Measurements from ENCODE around the gene PRSS21.

PRSS21 gene

DNA sequence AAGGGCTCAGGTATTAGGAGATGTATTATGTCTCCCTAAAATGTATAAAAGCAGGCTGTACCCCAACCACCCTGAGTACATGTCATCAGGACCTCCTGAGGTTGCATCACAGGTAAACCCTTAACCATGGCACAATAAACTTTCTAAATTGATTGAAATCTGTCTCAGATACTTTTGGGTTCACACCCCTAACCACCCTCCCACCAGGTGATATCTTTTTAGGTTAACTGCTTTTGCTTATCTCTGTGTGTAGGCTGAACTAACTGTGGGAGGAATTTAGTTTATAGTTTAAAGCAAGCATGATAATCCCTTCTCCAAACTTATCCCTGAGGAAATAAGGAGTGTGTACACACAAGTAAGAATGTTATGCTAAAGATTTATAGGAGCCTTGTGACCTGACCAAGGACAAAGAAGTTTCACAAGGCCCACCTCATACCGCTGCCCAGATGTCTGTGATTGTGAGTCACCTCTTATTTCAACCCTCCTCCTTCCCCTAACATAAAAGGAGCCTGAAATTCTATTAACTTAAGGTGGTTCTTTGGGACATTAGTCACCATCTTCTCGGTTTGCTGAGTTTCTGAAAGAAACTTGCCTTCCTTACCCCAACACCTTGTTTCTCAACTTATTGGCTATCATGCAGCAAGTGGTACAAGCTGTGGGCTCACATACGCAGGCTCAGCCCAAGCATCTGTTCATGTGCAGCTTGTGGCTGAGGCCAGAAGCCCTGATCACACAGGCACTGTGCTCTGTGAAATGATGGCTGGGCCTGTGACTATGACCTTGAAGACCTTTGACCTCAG is 29.7 kb downstream of the PRSS21 start:
- DNase-seq: no peak

DNA sequence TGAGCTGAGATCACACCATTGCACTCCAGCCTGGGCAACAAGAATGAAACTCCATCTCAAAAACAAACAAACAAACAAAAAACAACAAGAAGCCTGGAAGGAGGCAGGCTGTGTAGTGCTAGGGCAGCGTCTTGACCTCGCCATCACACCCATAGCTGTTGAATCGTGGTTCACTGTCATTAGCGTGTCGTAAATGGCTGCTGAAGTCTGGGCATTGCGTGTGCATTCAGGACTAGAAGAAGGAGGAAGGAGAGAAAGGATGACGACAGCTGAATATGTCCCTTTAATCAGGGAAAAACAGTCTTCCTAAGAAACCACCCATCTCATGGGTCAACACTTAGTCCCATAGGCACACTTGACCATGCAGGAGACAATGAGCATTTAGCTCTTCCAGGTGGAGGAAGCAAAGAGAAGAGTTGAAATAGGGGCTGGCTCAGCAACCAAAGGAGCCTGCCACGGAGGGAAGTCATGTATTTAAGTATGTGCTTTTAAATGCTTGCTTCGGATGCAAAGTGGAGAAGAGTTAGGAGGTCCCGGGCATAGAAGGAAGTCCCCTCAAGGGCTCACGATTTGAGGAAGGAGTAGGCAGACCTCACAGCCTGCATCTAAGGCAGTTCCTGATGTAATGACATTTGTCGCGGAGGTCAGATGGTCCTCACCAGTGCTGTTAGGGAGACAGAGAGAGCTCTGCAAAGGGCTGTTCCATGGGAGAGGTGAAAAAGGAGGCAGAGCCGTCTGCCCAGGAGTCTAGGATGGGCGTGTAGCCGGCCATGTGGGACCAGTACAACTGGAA is 32.1 kb downstream of the PRSS21 start:
- no peak for DNase-seq

DNA sequence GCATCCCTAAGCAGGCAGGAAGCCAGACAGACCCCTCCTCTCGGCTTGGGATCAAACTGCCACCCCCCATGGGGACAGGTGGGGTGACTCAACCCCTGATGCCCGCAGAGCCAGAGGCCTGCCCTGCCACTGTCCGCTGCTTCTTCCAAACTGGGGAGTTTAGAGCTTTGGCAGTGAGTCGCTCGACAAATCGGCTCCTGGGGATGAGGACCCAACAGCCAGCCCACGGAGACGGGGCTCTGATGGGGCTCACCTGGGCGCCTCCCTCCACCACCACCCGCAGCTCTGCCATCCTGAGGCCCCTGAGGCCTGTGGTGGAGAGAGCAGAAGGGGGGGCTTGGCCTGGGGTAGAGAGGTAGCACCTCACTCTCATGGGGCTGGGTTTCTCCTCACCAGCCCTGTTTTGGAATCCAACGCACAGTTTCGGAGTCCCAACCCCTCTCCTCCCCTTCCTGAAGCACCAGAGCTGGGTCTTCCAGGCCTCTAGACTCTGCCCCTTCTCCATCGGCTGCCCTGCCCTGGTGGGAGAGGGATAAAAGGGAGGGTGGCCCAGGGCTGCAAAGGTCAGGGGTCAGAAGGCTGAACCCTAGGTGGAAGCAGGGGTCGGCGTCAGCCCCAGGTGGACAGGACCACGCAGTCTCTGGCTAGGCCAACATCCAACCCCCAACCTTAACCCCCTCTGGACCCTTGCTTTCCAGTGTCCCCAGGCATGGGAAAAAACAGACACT is 35.1 kb downstream of the PRSS21 start:
- no peak for DNase-seq

DNA sequence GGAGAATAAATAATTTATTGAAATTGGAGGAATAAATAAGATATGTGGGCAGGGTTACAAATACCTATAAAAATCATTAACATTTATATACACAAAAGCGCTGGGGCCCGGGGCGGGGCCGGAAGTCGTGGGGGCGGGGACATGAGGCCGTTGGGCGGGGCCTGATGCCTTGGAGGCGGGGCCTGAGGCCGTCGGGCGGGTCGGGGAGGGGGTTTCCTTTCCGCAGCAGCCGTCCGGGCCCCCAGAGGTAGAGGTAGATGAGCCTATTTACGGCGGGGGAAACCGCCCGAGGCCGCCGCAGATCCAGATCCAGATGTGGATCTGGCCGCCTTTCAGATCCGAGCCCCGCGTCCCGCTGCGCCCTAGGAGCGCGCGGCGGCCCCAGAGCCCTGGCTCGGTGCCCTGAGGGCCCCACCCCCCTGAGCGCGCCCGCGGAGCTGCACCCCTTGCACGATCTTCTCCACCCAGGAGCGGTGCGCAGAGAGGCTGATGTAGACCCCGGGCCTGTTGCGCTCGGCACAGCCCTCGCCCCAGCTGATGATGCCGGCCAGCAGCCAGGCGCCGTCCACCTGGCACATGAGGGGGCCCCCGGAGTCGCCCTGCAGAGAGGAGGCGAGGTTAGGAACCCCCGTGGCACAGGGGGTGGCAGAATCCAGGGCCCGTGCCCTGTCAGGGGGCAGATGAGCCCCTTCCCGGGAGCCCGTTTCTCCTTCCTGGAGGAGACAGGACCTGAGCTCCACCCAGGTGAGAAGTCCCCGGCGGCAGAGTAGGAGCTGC is 35.9 kb downstream of the PRSS21 start:
- DNase-seq: no peak

DNA sequence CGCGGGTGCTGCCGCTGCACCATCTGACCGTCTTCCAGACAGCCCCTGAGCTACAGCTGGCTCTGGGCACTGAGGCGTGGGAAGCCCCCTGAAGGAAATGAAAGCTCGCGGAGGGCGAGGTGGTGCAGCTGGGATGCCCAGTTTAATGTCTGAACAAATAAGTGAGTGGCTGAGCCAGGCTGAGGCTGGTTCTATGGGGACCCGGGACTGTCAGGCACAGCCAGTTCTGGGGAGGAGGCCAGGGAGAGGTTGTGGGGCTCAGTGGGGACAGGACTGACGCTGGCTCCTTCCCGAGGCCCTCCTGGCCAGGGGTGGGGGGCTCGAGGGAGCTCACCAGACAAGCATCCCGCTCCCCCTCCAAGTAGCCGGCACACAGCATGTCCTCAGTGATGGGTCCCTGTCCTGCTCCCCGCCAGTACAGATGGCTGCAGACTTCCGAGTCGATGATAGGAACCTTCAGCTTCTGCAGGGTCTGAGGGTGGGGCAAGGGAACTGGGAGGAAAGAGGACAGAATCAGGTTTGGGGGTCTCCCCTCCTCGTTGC is 36.6 kb downstream of the PRSS21 start:
- no peak for DNase-seq

DNA sequence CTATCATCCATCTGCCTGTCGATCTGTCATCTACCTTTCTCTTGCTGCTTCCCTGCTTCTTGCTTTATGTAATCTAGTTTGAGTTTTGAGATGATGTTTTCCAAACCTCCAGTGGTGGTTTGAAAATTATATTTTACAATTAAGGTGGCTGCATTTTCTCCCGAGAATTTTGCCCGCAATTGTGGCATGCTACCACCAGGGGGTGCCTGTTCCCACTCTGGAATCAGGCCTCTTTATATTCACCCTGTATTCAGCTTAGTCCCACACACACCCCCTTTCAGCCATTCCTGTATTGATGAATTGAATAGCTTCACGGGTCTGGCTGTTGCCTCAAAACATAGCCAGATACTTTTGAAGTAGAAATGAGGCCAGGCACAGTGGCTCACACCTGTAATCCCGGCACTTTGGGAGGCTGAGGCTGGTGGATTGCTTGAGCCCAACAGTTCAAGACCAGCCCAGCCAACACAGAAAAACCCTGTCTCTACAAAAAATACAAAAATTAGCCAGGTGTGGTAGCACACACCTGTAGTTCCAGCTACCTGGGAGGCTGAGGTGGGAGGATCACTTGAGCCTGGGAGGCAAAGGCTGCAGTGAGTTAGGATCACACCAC is 37.8 kb downstream of the PRSS21 start:
- no peak for DNase-seq

DNA sequence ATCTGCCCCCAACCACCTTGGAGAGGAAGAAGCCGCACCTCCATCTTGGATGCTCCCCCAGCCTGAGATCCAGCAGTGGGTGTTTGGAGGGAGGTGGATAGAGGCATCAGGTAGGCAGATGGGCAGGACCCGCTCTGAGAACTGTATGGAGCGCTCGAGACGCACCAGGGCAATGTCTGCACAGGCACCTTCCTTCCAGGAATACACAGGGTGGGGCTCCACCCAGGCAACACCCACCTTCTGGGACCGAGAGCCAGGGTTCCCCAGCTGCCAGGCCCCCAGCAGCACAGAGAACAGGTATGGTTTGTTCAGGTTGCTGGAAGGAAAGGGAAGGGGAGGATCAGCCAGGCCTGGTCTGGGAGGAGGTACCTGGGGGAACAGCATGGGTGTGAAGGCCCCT is 38.5 kb downstream of the PRSS21 start:
- DNase-seq: no peak

DNA sequence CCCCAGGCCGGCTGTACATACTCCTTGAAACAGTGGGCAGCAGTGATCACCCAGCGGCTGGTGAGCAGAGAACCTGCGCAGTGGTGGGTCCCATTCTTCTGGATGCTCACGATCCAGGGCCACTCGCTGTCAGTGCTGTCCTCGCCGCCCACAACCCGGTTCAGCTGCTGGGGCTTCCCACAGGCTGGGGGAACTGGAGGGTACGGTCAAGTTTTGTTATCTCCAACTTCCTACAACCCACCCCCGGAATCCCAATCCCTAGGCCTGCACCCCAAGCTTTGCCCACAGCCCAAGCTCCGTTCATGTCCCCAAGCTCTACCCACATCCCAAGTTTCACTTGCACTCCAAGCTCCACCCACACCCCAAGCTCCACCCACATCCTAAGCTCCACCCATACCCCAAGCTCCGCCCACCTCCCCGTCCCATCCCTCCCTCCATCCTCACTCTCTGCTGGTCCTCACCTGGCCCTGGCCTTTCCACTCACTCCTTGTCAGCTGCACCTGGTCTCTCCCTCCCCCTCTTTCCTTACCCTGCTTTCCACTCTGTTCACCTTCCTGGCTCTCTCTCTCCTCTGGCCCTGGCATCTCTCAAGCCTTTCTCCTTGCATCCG is 39.1 kb downstream of the PRSS21 start:
- no peak for DNase-seq

DNA sequence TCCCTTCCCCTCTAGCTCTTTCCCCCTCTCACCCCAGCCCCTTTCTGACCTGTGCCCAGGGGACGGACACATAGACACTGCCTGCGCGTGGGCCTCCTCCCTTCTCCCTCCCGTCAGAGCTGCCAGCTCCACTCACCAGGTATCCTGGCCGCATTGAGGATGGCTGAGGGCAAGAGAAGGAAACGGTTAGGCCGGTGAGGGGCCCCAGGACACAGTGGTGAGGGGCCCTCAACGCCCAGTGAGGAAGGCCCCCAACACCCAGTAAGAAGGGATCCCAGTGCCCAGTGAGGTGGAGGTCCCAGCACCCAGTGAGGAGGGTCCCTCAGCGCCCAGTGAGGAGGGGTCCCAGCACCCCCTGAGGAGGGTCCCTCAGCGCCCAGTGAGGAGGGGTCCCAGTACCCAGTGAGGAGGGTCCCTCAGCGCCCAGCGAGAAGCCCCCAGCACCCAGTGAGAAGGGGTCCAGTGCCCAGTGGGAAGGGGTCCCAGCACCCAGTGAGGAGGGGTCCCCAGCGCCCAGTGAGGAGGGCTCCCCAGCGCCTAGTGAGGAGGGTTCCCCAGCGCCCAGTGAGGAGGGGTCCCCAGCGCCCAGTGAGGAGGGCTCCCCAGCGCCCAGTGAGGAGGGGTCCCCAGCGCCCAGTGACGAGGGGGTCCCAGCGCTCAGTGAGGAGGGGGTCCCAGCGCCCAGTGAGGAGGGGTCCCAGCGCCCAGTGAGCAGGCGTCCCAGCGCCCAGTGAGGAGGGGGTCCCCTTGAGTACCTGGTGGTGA is 39.8 kb downstream of the PRSS21 start:
- no peak for DNase-seq

DNA sequence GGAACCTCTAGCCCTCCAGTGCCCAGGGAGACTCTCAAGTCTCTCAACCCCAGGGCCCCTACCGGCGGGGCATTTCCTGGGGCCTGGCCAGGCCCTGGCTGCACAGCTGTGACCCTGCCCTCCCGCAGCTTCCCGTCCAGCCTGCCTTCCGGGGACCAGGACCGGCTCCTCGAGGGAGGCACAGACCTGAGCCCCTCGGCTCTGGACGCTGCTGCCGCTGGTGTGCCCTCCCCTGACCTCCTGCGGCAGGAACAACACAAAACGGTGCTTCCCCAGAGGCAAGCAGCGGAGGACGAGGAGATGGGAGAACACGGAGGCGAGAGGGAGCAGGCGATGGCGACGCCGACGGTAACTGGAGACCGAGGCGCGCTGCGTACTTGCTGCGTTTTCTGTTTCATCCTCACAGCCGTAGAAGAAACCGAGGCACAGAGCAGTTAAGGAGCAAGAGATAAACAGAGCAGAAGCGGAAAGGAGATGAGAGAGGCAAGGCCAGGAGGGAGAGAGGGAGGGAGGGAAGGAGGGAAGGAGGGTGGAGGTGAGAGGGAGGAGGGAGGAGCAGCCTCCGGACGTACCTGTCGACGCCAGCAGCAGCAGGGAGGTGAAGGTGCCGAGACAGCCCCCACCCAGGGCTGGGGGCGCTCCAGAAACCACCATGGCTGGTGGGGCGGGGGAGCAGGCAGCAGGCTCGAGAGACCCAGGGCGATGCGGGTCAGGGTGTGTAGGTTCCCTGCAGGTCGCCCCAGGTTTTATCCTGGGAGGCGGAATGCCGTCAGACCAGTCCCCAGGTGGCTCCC is 40.6 kb downstream of the PRSS21 start, which contains the start of gene PRSS22:
Gene PRSS22 (minus strand): TSS at position 720 of the 794 bp plus-strand sequence. CDS start 66 bp downstream, at position 654.
- DNase-seq: no peak

DNA sequence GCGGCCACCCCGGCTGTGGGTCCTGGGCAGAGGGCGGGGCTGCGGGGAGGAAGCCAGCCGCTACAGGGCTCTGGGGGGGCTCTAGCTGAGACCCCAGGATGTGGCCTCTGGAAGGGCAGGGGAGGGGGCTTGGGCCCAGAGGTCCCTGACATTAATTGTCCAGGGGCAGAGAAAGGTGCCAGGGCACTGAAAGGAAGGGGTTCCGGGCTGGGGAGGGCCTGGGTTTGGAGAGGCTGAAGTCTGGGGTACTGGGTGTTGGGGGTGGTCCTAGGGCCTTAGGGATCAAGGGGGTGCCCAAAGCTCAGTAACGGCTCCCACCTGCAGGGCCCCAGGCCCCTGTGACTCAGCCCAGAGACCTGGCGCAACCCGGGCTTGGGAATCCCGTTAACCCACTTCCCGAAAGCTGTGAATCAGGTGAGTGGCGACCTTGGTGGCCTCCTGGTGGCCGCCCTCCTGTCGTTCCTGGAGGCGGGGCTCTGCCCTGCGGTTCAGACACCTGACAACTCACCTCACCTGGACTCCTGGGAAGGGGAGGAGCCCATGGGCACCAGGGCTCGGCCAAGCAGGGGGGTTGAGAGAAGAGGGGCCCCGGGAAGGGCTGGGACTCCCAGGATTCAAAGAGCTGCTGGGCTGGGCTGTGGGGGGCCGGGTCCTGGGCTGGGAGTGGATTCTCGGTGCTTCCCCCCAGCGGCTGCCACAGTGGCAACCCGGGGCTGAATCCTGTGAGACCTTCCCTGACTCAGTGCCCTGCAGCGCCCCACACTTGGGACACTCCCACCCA is 41.4 kb downstream of the PRSS21 start:
- no peak for DNase-seq

DNA sequence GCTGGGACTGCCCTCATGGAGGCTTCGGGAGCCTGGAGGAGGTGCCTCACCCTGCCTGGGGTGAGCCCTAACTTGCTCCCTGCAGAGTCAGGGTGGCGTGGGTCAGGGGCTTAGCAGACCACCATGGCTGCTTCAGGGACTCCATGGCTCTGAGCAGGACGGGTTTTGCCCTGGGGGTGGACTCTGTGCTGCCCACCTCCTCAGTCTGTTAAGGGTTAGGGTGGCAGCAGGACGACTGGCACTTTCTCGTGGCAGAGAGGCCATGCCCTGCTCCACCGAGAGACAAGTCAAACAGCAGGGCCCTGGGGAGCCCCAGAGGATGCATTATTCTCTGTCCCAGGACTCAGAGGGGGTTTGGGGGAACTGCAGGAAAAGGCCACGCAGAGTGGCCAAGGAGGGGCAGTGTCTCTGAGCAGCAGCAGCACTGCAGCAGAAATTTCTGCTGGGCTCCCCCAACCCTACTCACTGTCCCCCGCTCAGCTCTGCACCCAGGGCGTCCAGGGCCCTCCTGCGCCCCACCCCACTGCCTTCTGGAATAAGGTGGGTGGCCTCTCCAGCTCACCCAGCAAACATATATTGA is 42.7 kb downstream of the PRSS21 start:
- no peak for DNase-seq

DNA sequence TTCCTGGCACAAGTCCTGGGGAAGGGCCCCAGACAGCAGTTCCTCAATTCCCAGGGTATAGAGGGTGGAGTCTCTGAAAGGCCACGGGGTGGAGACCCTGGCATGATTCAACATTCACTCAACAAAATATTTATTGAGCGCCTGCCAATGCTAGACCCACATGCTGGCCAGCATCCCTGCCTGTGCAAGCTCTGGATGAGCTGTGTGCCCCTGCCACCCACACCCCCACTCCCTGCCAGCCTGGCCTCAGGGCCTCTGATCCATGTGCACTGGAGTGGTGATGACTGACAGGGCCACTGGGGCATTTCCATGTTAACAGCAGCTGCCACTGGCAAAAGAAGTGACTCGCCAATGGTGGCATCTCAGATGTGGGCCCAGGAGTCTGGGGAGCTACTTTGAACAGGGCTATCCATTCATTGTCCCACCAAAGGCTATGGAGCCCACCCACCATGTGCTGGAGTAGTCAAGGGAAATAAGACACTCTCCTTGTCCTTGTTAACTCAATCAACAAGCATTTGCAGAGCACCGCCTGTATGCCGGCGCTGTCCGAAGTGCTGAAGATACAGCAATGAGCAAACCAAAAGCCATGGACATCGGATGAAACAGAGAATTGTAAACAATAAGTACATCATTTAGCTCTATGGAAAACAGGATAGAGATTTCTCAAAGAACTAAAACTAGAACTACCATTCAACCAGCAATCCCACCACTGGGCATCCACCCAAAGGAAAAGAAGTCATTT is 44.0 kb downstream of the PRSS21 start:
- DNase-seq: no peak

DNA sequence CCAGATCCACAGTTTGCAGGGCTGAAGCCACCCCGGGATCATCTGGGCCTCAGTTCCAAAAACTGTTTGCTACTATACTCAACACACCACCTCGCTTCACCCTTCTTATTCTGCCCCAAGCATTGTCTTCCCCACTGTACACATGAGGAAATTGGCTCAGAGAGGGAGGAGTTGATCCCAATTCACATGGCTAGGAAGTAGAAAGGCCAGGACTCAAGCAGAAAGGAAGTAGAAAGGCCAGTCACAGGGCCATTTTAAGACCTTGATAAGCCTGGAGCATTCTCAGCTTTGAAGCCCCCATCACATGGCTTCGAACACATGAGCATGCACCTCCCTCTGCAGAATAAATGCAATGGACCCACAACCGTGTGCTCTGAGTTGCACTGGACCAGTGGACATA is 48.6 kb downstream of the PRSS21 start:
- DNase-seq: no peak

DNA sequence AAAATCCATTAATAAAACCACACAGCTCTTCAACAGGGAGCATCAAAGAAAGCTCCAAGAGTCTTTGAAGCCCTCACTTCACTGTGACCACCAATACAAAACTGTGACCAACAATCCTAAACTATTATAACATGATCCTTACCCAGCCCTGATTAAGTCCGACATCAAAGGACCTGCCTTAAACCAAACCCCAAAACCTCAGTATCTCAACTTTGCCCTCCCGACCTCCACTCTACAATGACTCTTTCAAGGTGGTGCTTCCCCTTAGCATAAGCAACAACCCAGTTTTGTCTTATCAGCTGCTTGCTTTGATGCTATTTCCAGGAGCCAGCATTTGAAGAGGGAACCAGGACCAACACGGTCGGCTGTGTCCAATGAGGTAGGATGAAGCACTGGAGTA is 49.4 kb downstream of the PRSS21 start:
- DNase-seq: no peak

DNA sequence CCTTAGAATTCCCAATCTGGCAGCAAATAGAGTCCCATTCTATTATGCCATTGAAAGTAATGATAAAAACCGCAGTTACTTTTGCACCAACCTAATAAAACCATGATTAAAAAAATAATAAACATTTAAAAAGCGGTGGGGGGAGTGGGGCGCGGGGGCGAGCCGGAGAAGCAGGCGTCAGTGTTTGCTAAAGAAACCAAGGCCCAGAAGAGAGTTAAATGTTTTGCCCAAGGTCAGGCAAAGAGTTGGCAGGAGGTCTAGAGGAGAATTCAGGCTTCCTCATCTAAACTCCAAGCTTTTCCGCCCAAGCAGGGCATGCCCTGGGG is 50.6 kb downstream of the PRSS21 start:
- DNase-seq: no peak

DNA sequence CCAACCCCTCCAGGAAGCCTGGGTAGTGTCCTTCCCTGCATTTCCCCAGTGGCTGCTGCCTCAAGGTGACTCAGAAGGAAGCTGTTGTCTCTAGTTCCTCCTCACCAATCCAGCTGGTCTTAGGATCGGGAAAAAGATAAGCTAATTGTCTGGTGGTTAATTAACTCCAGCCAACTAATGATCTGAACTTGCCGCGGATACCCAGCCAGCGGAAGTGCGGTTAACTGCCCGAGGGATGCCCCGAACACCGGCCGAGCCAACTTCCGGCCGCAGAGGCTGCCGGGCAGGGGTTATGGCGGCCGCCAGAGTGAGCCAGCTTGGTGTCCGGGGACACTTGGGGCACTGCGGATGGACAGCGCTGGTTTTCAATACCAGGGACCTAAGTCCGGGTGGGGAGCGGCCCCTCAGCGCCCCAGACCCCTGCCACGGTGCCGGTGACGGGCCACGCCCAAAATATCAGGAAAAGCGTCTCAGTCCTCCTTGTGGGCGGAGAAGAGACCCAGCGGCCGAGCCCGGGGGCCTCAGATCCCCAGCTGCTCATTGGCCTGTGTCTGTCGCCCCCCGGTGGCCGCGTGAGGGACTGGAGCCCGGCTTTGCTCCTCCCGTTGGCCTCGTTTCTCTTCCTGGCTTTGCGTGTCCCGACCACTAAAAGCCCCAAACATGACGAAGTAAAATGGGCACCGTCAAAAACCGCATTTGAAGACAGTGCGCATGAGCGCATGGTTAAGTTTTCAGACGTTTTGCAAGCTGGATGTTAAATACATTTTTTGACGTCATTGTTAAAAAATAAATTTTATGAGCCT is 51.2 kb downstream of the PRSS21 start:
- DNase-seq: peak; percentile 87
